GM19193 (cell line): ENCODE measurements around the gene IRF2BP2.

Experiments
- POLR2A ChIP-seq: IDR thresholded peaks from 4 replicates; pipeline ENCODE4 v1.6.1; 2011; ENCODE audit not compliant: insufficient read depth, insufficient read length; ENCODE audit errors: extremely low read depth

IRF2BP2 gene

DNA sequence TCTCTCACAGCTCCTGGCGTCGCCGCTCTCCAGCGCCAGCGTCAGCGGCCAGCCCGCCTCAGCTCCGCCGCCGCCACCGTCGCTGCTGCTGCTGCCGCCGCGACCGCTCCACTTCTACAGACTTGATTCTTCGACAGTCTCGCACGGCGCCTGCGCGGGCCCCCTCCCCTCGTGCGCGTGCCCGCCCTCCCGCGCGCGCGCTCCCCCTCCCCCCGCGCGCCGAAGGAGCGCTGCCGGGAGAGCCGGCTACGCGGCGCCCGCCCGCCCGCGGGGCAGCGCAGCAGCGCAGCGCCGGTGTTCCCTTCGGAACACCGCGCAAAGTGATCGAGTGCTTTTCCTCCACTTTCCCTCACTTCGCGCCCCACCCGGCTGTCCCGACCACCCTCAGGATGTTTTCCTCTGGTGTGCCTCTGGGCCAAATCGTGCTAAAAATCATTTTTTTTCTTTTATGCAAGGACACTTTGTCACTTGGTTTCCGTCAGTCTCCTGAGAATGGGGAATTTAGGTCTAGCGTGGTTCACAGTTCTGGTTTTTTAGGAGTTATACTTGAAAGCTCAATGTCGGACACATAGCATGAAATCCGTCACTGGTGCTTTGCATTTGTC, at the start of gene IRF2BP2:
Gene IRF2BP2, minus strand, starts transcription at position 118 of the 605 bp plus-strand sequence. CDS start 684 bp downstream, outside the sequence.
- TF ChIP-seq POLR2A, result peak; percentile 82

- no peak for TF ChIP-seq POLR2A
Observed at GRCh38 chr1:234659538-234659937, 49.6 kb upstream of the IRF2BP2 start.

DNA sequence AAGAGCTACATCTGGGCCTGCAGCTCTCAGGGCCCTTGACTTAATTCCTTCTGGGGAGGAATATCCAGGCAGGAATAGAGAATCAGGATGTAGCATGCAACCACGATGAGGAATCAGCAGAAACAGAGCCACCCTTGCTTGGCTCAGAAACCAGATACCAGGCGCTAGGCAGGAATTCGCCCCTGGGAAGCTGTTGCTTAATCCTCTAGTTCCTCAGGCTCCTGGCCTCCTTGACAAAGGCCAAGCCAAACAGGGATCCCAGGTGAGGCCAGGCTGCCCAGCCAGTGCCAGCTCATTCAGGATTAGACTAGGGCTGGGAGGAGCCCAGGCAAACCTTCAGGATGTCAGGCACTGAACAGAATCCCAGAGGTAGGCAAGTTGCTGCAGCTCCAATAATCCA, 48.2 kb upstream of the IRF2BP2 start:
- no peak for TF ChIP-seq POLR2A

DNA sequence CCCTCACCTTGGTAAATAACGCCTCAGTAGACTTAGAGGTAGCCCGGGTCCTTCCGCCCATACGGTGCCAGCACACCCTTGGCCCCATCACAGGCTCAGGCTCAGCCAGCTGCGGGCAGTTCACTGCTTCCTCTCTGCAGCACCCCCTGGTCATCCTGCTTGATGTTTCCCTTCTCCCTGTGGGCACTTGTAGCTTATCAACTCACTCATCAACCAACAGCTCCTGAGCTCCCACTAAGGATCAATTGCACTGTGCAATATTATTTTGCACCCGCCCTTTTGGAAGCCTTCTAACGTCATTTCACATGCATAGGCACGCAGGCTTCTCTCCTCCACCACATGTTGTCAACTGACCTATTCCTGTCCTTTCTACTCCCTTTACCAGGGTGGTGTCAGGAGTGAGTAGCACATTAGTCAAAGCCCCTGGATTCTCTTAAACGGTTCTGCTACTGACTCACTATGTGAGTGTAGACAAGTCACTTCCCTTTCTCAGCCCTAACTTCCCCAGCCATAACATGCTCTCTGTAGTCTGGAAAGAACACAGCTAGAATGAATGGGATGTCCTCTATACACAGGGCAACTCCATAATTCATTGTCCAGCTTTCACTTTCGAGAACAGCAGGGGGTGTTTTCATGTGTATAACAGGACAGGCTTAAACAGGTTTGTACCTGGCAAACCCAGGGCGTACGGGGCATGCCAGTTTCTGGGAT, 47.1 kb upstream of the IRF2BP2 start:
- TF ChIP-seq POLR2A, result no peak

GRCh38 chr1:234656070-234656895, 46.3 kb upstream of the IRF2BP2 start:
- TF ChIP-seq POLR2A, result no peak

GRCh38 chr1:234655328-234656069, 45.5 kb upstream of the IRF2BP2 start:
- no peak for TF ChIP-seq POLR2A

DNA sequence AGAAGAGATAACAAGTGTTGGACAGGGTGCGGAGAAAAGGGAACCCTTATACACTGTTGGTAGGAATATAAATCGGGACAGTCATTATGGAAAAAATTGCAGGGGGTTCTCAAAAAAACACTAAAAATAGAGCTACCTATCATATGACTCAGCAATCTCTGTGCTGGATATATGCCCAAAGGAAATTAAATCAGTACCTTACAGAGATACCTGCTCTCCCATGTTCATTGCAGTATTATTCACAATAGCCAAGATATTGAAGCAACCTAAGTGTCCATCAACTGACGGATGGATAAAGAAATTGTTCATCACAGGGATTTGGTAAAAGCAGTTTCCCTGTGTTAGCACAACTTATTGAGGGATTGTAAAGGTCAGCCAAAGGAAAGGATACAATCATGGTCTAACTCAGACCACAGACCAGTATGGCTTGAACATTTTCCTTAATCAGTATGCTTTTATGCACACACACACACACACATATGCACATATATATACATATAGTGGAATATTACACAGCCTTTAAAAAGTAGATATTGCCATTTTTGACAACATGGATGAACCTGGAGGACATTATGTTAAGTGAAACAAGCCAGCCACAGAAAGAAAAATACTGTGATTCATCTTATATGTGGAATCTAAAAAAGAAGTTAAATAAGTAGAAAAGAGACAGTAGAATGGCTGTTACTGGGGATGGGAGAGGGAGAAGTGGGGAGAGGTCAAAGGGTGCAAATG, 44.2 kb upstream of the IRF2BP2 start:
- no peak for TF ChIP-seq POLR2A

DNA sequence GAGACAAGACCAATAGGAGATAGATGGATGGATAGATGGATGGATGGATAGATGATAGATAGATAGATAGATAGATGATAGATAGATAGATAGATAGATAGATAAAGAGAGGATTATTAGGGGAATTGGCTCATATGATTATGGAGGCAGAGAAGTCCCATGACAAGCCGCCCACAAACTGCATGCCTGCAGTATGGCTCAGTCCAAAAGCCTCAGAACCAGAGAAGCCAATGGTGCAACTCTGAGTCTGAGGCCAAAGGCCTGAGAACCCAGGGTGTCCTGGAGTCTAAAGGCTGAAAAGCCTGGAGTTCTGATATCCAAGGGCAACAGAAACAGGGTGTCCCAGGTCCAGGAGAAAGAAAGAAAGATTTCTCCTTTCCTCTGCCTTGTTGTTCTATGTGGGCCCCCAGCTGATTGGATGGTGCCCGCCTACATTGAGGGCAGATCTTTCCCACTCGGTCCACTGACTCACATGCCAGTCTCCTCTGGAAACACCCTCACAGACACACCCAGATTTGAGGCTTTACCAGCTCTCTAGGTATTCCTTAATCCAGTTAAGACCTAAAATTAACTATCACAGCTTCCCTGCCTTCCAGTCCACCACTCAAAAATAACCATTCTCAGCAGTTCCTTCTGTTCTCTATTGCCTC, 39.6 kb upstream of the IRF2BP2 start:
- TF ChIP-seq POLR2A, result no peak

DNA sequence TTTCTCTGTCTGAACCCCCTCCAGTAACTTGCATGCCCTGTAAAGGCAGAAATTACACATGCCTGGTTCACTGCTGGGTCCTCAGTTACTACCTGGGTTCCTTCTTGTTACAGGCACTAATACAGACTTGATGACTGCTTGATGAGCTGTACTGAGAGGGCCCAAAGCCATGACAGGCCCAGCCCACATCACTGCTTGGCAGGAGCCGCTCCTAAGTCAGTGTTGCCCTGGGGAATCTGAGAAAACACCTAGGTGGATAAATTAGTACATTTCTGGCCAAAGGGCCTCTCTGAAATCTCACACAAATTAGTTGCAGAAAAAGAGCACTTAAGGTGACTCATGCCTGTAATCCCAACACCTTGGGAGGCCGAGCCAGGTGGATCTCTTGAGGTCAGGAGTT, 37.8 kb upstream of the IRF2BP2 start:
- TF ChIP-seq POLR2A, result no peak

DNA sequence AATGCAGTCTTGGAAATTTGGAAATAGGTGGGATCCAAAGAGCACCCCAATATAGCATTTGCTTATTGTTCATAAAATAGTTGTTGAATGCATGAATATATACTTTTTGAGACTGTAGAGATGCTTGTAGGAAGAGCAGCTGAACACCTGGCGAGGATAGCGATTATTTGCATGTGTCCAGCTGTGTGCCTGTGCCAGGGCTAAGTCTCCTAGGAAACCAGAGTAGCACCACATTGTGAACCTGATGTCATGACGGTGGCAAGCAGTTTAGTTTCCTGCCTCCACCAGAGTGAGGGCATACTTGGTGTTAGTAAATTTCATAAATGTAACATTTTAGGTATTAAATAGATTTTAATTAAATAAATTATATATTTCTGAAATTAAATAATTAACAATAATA, 37.3 kb upstream of the IRF2BP2 start:
- no peak for TF ChIP-seq POLR2A

GRCh38 chr1:234645964-234646363, 36.0 kb upstream of the IRF2BP2 start:
- no peak for TF ChIP-seq POLR2A

GRCh38 chr1:234645474-234645953, 35.5 kb upstream of the IRF2BP2 start:
- no peak for TF ChIP-seq POLR2A

- TF ChIP-seq POLR2A, result no peak
Observed at GRCh38 chr1:234644928-234645327, 35.0 kb upstream of the IRF2BP2 start.

GRCh38 chr1:234643850-234644134, 33.8 kb upstream of the IRF2BP2 start:
- TF ChIP-seq POLR2A, result no peak
